Heart right ventricle (tissue), 16 donors: Measurements from ENCODE around the gene UBA6. TPM values are rescaled to one million over a fixed set of nuclear protein-coding genes. Genes with fewer than 3 reads are reported as not detected.

Source experiments
- ATAC-seq, 8 donors: fragments of 200-7000 bp; cut with Tn5 transposase; one replicate each; pipeline ENCODE4 v1.9.1; 2020; ENCODE audit warnings: mild to moderate bottlenecking in 8 of 8, moderate library complexity in 8 of 8, moderate number of reproducible peaks in 1 of 8
- DNase-seq, 2 donors: peaks; one replicate each; pipeline ENCODE4 v3.0.0-alpha.2; 2020
- H3K27ac ChIP-seq, 10 donors: fragments of 200-600 bp; sonication (generic) in 2 of 10; one replicate each; pipeline versions ENCODE4 v1.5.0 to v1.8.0; 2020 to 2022; ENCODE audit warnings: mild to moderate bottlenecking in 3 of 10
- H3K27me3 ChIP-seq, 7 donors: fragments of 200-600 bp; one replicate each; pipeline ENCODE4 v1.8.0; 2021 to 2022; ENCODE audit warnings: mild to moderate bottlenecking in 2 of 7
- H3K36me3 ChIP-seq, 9 donors: fragments of 200-600 bp; sonication (generic) in 1 of 9; one replicate each; pipeline versions ENCODE4 v1.5.0 to v1.8.0; 2020 to 2022; ENCODE audit warnings: mild to moderate bottlenecking in 2 of 9
- H3K4me1 ChIP-seq, 9 donors: fragments of 200-600 bp; sonication (generic) in 1 of 9; one replicate each; pipeline versions ENCODE4 v1.5.0 to v1.8.0; 2020 to 2022; ENCODE audit warnings: mild to moderate bottlenecking in 4 of 9
- H3K4me3 ChIP-seq, 10 donors: fragments of 200-600 bp; sonication (generic) in 2 of 10; one replicate each; pipeline versions ENCODE4 v1.5.0 to v1.8.0; 2020 to 2022; ENCODE audit warnings: mild to moderate bottlenecking in 7 of 10, moderate library complexity in 2 of 10
- H3K9me3 ChIP-seq, 11 donors: fragments of 200-600 bp in 10 of 11; sonication (generic) in 2 of 11; one replicate each; pipeline versions ENCODE4 v1.5.0 to v1.8.0; 2013 to 2022; ENCODE audit warnings: mild to moderate bottlenecking in 2 of 11, control low read depth in 1 of 11, moderate library complexity in 1 of 11
- CTCF ChIP-seq, 9 donors: fragments of 200-600 bp; sonication (generic) in 2 of 9; IDR thresholded peaks; one replicate each; pipeline versions ENCODE4 v1.5.0 to v1.8.0; 2021 to 2022; ENCODE audit warnings: antibody characterized with exemption in 9 of 9, mild to moderate bottlenecking in 5 of 9, moderate library complexity in 1 of 9
- WGBS, 2 donors: extraction: QIAGEN DNeasy Blood & Tissue Kit; methylation state at CpG; one replicate each; pipeline ENCODE4 v1.1.7; 2013; ENCODE audit warnings: inconsistent platforms in 1 of 2; 5-methylcytosine and 5-hydroxymethylcytosine counted together
- intact Hi-C, 10 donors: fragments of 100-400 bp; cut with DNase I; formaldehyde crosslinking; loops; one replicate each; pipeline versions ENCODE4 v1.11.1 to v1.14.2; 2022
- polyA plus RNA-seq, 2 donors: library from polyadenylated mRNA; stranded (reverse); fragments of 200-250 nt; gene quantifications; one replicate each; pipeline ENCODE4 v1.2.3, GENCODE V29; 2013
- total RNA-seq, 10 donors: library from RNA; stranded (reverse); fragmentation: NEBNext Ultra II Directional in 3 of 10; extraction: Animal tissue kit (Norgen Biotek cat#: 25700) in 3 of 10; gene quantifications; one replicate each; pipeline versions ENCODE4 v1.2.1 to v1.2.4, GENCODE V29; 2021 to 2023
- donor health status: Arrhythmogenic right ventricular cardiomyopathy.
- donor health status: ischemic (EF 13 %, LVEDD 7.1; RV severe dilation, severe dysfunction).
- donor health status: healthy with polysubstance abuse.
- donor health status: DM: no; HTN: yes; CAD: no.
- donor health status: DM: no; HTN: no; CAD: no.
- donor health status: ischemic (EF 25% LVEDD 6.9; RV normal size, moderate dysfunction).
- donor health status: ischemic (EF 25% LVEDD 5.7; RV mildly dilated, moderate dysfunction).
- donor health status: healthy.
- donor health status: DM: yes; HTN: yes; CAD: no.
- donor health status: Ischemic cardiomyopathy.
- donor health status: ischemic (EF 35%, LVEDD 5.7; RV mildly dilated, moderate dysfunction).
- donor health status: nonischemic (EF 11% LVEDD 7.7; RV severe dilation, severe dysfunction).
- donor health status: DM: yes; HTN: yes; CAD: no.
- donor health status: PGD.
- donor health status: ischemic (EF 29% LVEDD 5.4; RV normal size, mild dysfunction).
- donor health status: nonischemic (EF 23%, LVEDD 6.1; RV moderate dilation, normal function).

Gene UBA6
- total and polyA plus RNA-seq, 12 donors, result 2.6 to 35.7 (median 18.1) TPM

GRCh38 chr4:67682266-67682665 lies 18.7 kb downstream of the UBA6 start:
- Histone ChIP-seq H3K4me3 (no peak overlapping the region), H3K9me3 (no peaks in the 10 kb centered on the region), H3K27ac (no peak overlapping the region), H3K36me3 (peaks cover 0 to 76% (median 13%) of the 10 kb centered on the region in 9 donors), H3K4me1 (no peaks in the 10 kb centered on the region), H3K27me3 (no peaks in the 10 kb centered on the region)
- WGBS, 2 donors, result 90 to 98% methylated on average over 1 of the region's 1 CpG
- intact Hi-C loops, result no loop called here
- DNase-seq, result no peak
- TF ChIP-seq CTCF (IDR thresholded peaks at IDR 0.05), result no peak
- ATAC-seq, result no peak

GRCh38 chr4:67680581-67681222 lies 20.3 kb downstream of the UBA6 start:
- no peak for TF ChIP-seq CTCF (IDR thresholded peaks at IDR 0.05)
- H3K36me3 ChIP-seq, result peaks cover 0 to 79% (median 27%) of the 10 kb centered on the region in 9 donors
- DNase-seq (no peak), ATAC-seq (no peak)
- intact Hi-C loops, result no loop called here
- H3K27me3 ChIP-seq, result no peaks in the 10 kb centered on the region
- no peak overlapping the region for H3K27ac ChIP-seq
- no peak overlapping the region for H3K4me3 ChIP-seq
- no peaks in the 10 kb centered on the region for H3K9me3 ChIP-seq
- no peaks in the 10 kb centered on the region for H3K4me1 ChIP-seq
- 91 to 96% methylated on average over 2 of the region's 2 CpGs for WGBS, 2 donors

GRCh38 chr4:67678612-67679011 lies 22.3 kb downstream of the UBA6 start:
- no peak for TF ChIP-seq CTCF (IDR thresholded peaks at IDR 0.05)
- ATAC-seq, result no peak
- Histone ChIP-seq H3K4me3 (no peak overlapping the region), H3K4me1 (no peaks in the 10 kb centered on the region), H3K27ac (no peak overlapping the region), H3K9me3 (no peaks in the 10 kb centered on the region), H3K27me3 (no peaks in the 10 kb centered on the region), H3K36me3 (peaks cover 0 to 89% (median 48%) of the 10 kb centered on the region in 9 donors)
- no peak for DNase-seq
- intact Hi-C loops, result loop anchor here in 1 of 10 donors (10.0 kb wide), 1 partner anchor 54 kb away; no protein-coding TSS in a partner anchor
- WGBS, 2 donors, result 94 to 95% methylated on average over 2 of the region's 2 CpGs

GRCh38 chr4:67674098-67674497 lies 26.9 kb downstream of the UBA6 start:
- peaks cover 0 to 100% (median 72%) of the 10 kb centered on the region in 9 donors for H3K36me3 ChIP-seq
- H3K9me3 ChIP-seq, result no peaks in the 10 kb centered on the region
- H3K27ac ChIP-seq, result no peak overlapping the region
- WGBS, 2 donors, result 87 to 92% methylated on average over 2 of the region's 2 CpGs
- intact Hi-C loops, result loop anchor here in 2 of 10 donors (5.0 to 10.0 kb wide), 2 partner anchors 37 to 49 kb away; no protein-coding TSS in a partner anchor
- DNase-seq (no peak), ATAC-seq (no peak)
- TF ChIP-seq CTCF (IDR thresholded peaks at IDR 0.05), result no peak
- no peaks in the 10 kb centered on the region for H3K27me3 ChIP-seq
- no peak overlapping the region for H3K4me3 ChIP-seq
- H3K4me1 ChIP-seq, result no peaks in the 10 kb centered on the region
